ENCODE results near the gene CLEC4G.

DNA sequence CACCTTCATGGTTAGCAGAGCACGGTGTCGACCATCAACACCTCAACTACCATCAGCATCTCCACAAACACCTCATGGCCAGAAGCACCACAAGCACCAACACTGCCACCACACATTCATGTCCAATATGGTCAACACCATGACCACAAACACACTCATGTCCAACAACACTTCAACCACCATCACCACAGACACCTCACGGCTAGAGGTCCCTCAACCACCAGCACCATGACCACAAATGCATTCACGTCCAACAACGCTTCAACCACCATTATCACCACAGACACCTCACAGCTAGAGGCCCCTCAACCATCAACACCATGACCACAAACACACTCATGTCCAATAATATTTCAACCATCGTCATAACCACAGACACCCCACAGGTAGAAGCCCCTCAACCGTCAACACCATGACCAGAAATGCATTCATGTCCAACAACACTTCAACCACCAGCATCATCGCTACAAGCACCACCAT, 41.1 kb downstream of the CLEC4G start:
- TF ChIP-seq, protein P1, sequence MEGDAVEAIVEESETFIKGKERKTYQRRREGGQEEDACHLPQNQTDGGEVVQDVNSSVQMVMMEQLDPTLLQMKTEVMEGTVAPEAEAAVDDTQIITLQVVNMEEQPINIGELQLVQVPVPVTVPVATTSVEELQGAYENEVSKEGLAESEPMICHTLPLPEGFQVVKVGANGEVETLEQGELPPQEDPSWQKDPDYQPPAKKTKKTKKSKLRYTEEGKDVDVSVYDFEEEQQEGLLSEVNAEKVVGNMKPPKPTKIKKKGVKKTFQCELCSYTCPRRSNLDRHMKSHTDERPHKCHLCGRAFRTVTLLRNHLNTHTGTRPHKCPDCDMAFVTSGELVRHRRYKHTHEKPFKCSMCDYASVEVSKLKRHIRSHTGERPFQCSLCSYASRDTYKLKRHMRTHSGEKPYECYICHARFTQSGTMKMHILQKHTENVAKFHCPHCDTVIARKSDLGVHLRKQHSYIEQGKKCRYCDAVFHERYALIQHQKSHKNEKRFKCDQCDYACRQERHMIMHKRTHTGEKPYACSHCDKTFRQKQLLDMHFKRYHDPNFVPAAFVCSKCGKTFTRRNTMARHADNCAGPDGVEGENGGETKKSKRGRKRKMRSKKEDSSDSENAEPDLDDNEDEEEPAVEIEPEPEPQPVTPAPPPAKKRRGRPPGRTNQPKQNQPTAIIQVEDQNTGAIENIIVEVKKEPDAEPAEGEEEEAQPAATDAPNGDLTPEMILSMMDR (IDR thresholded peaks at IDR 0.05): no peak
- no peak for TF ChIP-seq POLR2A (IDR thresholded peaks at IDR 0.05)
